HCT116 (cell line): ENCODE data around the gene OLFML1. TPM values are rescaled to one million over a fixed set of nuclear protein-coding genes. Genes with fewer than 3 reads are reported as not detected.

Experiments used
- ATAC-seq: fragments of 200-7000 bp; cut with Tn5 transposase; 2 replicates; pipeline ENCODE4 v1.9.1; 2020; ENCODE audit warnings: mild to moderate bottlenecking, moderate library complexity
- BruUV-seq: library from RNA; stranded (reverse); fragments of 400-500 nt; replicated peaks from 2 replicates; lab custom pipeline; 2021; lab: Mats Ljungman, UMichigan
- CTCF ChIA-PET: fragments of 300-600 bp; sonication (Branson Sonifier 250); formaldehyde crosslinking; loops from one replicate; lab custom pipeline; 2021; ENCODE audit warnings: antibody characterized with exemption; lab: Charles Lee
- POLR2A ChIA-PET: fragments of 300-600, 350-600 bp; sonication (Branson Sonifier 250); formaldehyde crosslinking; loops from one replicate; lab custom pipeline; 2021; ENCODE audit warnings: antibody characterized with exemption; lab: Charles Lee
- RAD21 ChIA-PET, 2 experiments: fragments of 300-600 bp; sonication (Branson Sonifier 250); formaldehyde crosslinking; loops; one replicate each; lab custom pipeline; 2023; ENCODE audit warnings: low total read pairs in 2 of 2; ENCODE audit not compliant: uncharacterized antibody in 2 of 2, unreplicated experiment in 2 of 2, low non-redundant PET in 1 of 2; lab: Charles Lee
- DNase-seq: peaks from one replicate; pipeline ENCODE4 v3.0.0-alpha.2; 2010; ENCODE audit warnings: low read depth, low spot score
- H2AFZ ChIP-seq: fragments of 200-600 bp; shearing (Covaris generic), sonication (generic); 2 replicates; pipeline ENCODE4 v1.6.1; 2017; ENCODE audit warnings: low read depth, mixed run types, mixed read lengths, antibody characterized with exemption, low read length; ENCODE audit not compliant: poor library complexity, severe bottlenecking
- H3K27ac ChIP-seq: 2 replicates; pipeline ENCODE4 v1.5.1; 2012; ENCODE audit warnings: low read depth, low read length
- H3K27me3 ChIP-seq: fragments of 200-600 bp; sonication (generic); 2 replicates; pipeline ENCODE4 v1.6.1; 2016; ENCODE audit warnings: mixed run types, low read length, mixed read lengths; ENCODE audit not compliant: insufficient read depth
- H3K36me3 ChIP-seq, 2 experiments: fragments of 200-500 bp in 1 of 2; fragments of 200-600 bp in 1 of 2; sonication (Bioruptor generic) in 1 of 2; sonication (generic) in 1 of 2; 2 replicates each; pipeline versions ENCODE4 v1.5.1 to v1.6.1; 2014 to 2016; ENCODE audit warnings: low read length in 2 of 2, inconsistent platforms in 1 of 2, mixed read lengths in 1 of 2, mixed run types in 1 of 2; ENCODE audit not compliant: insufficient read depth in 2 of 2, control insufficient read depth in 1 of 2
- H3K4me1 ChIP-seq, 2 experiments: fragments of 200-600 bp in 1 of 2; sonication (generic) in 1 of 2; 2 replicates each; pipeline versions ENCODE4 v1.5.1 to v1.6.1; 2012 to 2017; ENCODE audit warnings: low read length in 2 of 2, inconsistent platforms in 1 of 2, mild to moderate bottlenecking in 1 of 2, mixed read lengths in 1 of 2, mixed run types in 1 of 2, moderate library complexity in 1 of 2; ENCODE audit not compliant: insufficient read depth in 2 of 2, control insufficient read depth in 1 of 2
- H3K4me2 ChIP-seq: fragments of 200-600 bp; sonication (generic); 2 replicates; pipeline ENCODE4 v1.6.1; 2017; ENCODE audit warnings: mixed run types, low read length, mixed read lengths
- H3K4me3 ChIP-seq, 2 experiments: fragments of 200-600 bp in 1 of 2; sonication (generic) in 1 of 2; replicated peaks in 1 of 2; 2 replicates each; pipeline ENCODE4 v1.5.1; 2011 to 2016; ENCODE audit warnings: low read length in 2 of 2, control low read depth in 1 of 2, low read depth in 1 of 2, mild to moderate bottlenecking in 1 of 2, mixed read lengths in 1 of 2, mixed run types in 1 of 2
- H3K79me2 ChIP-seq: fragments of 200-600 bp; sonication (generic); 2 replicates; pipeline ENCODE4 v1.6.1; 2017; ENCODE audit warnings: mild to moderate bottlenecking, mixed run types, low read length, moderate library complexity, mixed read lengths; ENCODE audit not compliant: insufficient read depth
- H3K9ac ChIP-seq: fragments of 200-600 bp; sonication (generic); 2 replicates; pipeline ENCODE4 v1.6.1; 2016; ENCODE audit warnings: low read length, mixed read lengths
- H3K9me2 ChIP-seq: fragments of 200-600 bp; sonication (generic), shearing (Covaris generic); 2 replicates; pipeline ENCODE4 v1.6.1; 2017; ENCODE audit warnings: mixed run types, mild to moderate bottlenecking, moderate library complexity; ENCODE audit not compliant: insufficient read depth
- H3K9me3 ChIP-seq, 2 experiments: fragments of 200-500 bp in 1 of 2; fragments of 200-600 bp in 1 of 2; sonication (Bioruptor generic) in 1 of 2; sonication (generic) in 1 of 2; 2 replicates each; pipeline ENCODE4 v1.6.1; 2014 to 2017; ENCODE audit warnings: low read length in 2 of 2, mixed read lengths in 2 of 2, inconsistent platforms in 1 of 2, low read depth in 1 of 2, mild to moderate bottlenecking in 1 of 2, mixed run types in 1 of 2, moderate library complexity in 1 of 2; ENCODE audit not compliant: control insufficient read depth in 1 of 2, insufficient read depth in 1 of 2
- H4K20me1 ChIP-seq: fragments of 200-600 bp; sonication (generic), shearing (Covaris generic); 2 replicates; pipeline ENCODE4 v1.6.1; 2017; ENCODE audit warnings: mixed run types, mild to moderate bottlenecking, moderate library complexity; ENCODE audit not compliant: insufficient read depth
- CTCF ChIP-seq, 3 experiments: fragments of 200-600 bp in 1 of 3; sonication (generic) in 1 of 3; IDR thresholded peaks in 2 of 3; conservative IDR thresholded peaks in 1 of 3; 2 replicates each; pipeline ENCODE4 v1.5.1; 2012 to 2017; ENCODE audit warnings: low read depth in 2 of 3, low read length in 2 of 3, antibody characterized with exemption in 1 of 3, borderline replicate concordance in 1 of 3, control low read depth in 1 of 3, mild to moderate bottlenecking in 1 of 3, mixed read lengths in 1 of 3, mixed run types in 1 of 3, moderate library complexity in 1 of 3; ENCODE audit not compliant: insufficient read depth in 1 of 3
- POLR2AphosphoS5 ChIP-seq: IDR thresholded peaks from 2 replicates; pipeline ENCODE4 v1.6.1; 2011; ENCODE audit warnings: mild to moderate bottlenecking, low read depth, low read length, moderate library complexity
- ZBTB33 ChIP-seq: IDR thresholded peaks from 2 replicates; pipeline ENCODE4 v1.6.1; 2011; ENCODE audit warnings: mild to moderate bottlenecking, low read length, moderate library complexity; ENCODE audit not compliant: insufficient replicate concordance; ENCODE audit errors: extremely low read depth
- intact Hi-C: fragments of 100-400 bp; cut with micrococcal nuclease; formaldehyde crosslinking; loops from 2 replicates; pipeline ENCODE4 v1.10.0; 2022
- total RNA-seq: library from RNA; stranded (reverse); gene quantifications from one replicate; pipeline ENCODE4 v1.2.1, GENCODE V29; 2021; ENCODE audit not compliant: unreplicated experiment

OLFML1 gene
- total RNA-seq, 1 experiment from 2014 or later = not detected

- no peaks in the 10 kb centered on the region for H3K9me3 ChIP-seq
- H3K36me3 ChIP-seq = no peaks in the 10 kb centered on the region
- no TSS peak for BruUV-seq
- DNase-seq = no peak
- no peak overlapping the region for H3K4me3 ChIP-seq
- H3K4me1 ChIP-seq = no peaks in the 10 kb centered on the region
- no peaks in the 10 kb centered on the region for H3K27me3 ChIP-seq
- TF ChIP-seq ZBTB33 (no peak), CTCF (IDR thresholded peaks at IDR 0.05 in 2 of 3, conservative IDR thresholded peaks at IDR 0.05 in 1 of 3; ENCODE audit: borderline replicate concordance in 1 of 3, insufficient read depth in 1 of 3, low read depth in 2 of 3, low read length in 2 of 3) (no peak), POLR2AphosphoS5 (no peak)
- TF ChIP-seq, all 23 proteins: peak for 0
- Histone ChIP-seq H3K79me2 (no peaks in the 10 kb centered on the region), H3K4me2 (no peak overlapping the region), H3K27ac (no peak overlapping the region), H2AFZ (no peak overlapping the region), H3K9ac (no peak overlapping the region), H4K20me1 (no peaks in the 10 kb centered on the region), H3K9me2 (no peaks in the 10 kb centered on the region)
- no peak for ATAC-seq
- intact Hi-C loops = loop anchor here (10.0 kb wide), 1 partner anchor 535 kb away; no protein-coding TSS in a partner anchor
- CTCF ChIA-PET = no interaction called here
- RAD21 ChIA-PET = no interaction called here
- POLR2A ChIA-PET = no interaction called here
Observed at GRCh38 chr11:7559398-7560283, 74.3 kb downstream of the OLFML1 start.

Other genes starting within 250 kb of the OLFML1 start
- gene SYT9, start 233.6 kb upstream of the OLFML1 start, total RNA-seq = not detected
- gene PPFIBP2, start 28.5 kb downstream of the OLFML1 start, total RNA-seq = 5.7 TPM
- 14.4 TPM for gene CYB5R2, start 188.0 kb downstream of the OLFML1 start, total RNA-seq
- gene OVCH2, start 221.0 kb downstream of the OLFML1 start, total RNA-seq = not detected